ENCODE results near the gene UCP3. TPM values are rescaled to one million over a fixed set of nuclear protein-coding genes. Genes with fewer than 3 reads are reported as not detected.

UCP3 gene
- total and polyA plus RNA-seq, 4 donors, result 0.07 to 1.3 (median 0.34) TPM

DNA sequence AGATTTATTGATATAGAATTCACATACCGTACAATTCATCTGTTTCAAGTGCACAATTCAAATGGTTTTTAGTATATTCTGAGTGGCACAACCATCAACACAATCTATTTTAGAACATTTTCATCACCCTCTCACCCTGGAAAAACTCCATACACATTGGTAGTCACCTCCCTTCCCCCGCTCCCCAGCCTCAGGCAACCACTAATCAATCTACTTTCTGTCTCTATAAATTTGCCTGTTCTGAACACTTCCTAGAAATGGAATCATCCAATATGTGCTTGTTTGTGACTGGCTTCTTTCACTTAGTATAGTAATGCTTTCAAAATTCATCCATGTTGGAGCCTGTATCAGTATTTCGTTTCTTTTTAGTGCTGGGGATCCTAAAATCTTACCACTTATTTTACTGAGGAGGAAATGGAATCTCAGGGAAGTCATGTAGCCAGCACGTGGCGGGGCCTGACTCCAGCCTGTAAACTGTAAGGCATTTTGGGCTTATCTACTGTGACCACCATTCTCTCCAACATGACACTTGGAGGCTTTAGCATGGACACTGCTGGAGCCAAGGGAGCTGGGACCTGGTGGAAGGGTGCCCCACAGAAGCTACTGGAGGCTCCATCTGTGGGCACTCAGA is 905 bp upstream of the UCP3 start:
- Histone ChIP-seq H3K4me1 (ENCODE audit: control insufficient read depth in 4 of 4, insufficient read depth in 4 of 4, low read length in 3 of 4) (peaks cover 0 to 5% (median 3%) of the 10 kb centered on the region in 4 donors), H3K9me3 (ENCODE audit: control insufficient read depth in 4 of 4, low read length in 3 of 4) (no peaks in the 10 kb centered on the region), H3K27me3 (ENCODE audit: control insufficient read depth in 4 of 4, insufficient read depth in 4 of 4, low read length in 3 of 4) (no peaks in the 10 kb centered on the region), H3K9ac (ENCODE audit: low read depth in 1 of 2, low read length in 2 of 2) (no peak overlapping the region), H3K27ac (ENCODE audit: low read depth in 1 of 2, low read length in 2 of 2) (no peak overlapping the region), H3K4me3 (ENCODE audit: low read depth in 1 of 3, low read length in 3 of 3) (no peak overlapping the region), H3K36me3 (ENCODE audit: control insufficient read depth in 4 of 4, insufficient read depth in 3 of 4, low read depth in 1 of 4, low read length in 3 of 4) (no peaks in the 10 kb centered on the region)
- TF ChIP-seq GABPA (IDR thresholded peaks at IDR 0.05 in 1 of 2, conservative IDR thresholded peaks at IDR 0.05 in 1 of 2), result no peak
- no peak for TF ChIP-seq HNF4G (IDR thresholded peaks at IDR 0.05)
- no peak for TF ChIP-seq RXRA (IDR thresholded peaks at IDR 0.05)
- TF ChIP-seq FOXA1 (IDR thresholded peaks at IDR 0.05), result no peak
- TF ChIP-seq, protein P1, sequence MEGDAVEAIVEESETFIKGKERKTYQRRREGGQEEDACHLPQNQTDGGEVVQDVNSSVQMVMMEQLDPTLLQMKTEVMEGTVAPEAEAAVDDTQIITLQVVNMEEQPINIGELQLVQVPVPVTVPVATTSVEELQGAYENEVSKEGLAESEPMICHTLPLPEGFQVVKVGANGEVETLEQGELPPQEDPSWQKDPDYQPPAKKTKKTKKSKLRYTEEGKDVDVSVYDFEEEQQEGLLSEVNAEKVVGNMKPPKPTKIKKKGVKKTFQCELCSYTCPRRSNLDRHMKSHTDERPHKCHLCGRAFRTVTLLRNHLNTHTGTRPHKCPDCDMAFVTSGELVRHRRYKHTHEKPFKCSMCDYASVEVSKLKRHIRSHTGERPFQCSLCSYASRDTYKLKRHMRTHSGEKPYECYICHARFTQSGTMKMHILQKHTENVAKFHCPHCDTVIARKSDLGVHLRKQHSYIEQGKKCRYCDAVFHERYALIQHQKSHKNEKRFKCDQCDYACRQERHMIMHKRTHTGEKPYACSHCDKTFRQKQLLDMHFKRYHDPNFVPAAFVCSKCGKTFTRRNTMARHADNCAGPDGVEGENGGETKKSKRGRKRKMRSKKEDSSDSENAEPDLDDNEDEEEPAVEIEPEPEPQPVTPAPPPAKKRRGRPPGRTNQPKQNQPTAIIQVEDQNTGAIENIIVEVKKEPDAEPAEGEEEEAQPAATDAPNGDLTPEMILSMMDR (IDR thresholded peaks at IDR 0.05; ENCODE audit: low read depth, low read length, missing input control), result no peak
- TF ChIP-seq, protein P2, sequence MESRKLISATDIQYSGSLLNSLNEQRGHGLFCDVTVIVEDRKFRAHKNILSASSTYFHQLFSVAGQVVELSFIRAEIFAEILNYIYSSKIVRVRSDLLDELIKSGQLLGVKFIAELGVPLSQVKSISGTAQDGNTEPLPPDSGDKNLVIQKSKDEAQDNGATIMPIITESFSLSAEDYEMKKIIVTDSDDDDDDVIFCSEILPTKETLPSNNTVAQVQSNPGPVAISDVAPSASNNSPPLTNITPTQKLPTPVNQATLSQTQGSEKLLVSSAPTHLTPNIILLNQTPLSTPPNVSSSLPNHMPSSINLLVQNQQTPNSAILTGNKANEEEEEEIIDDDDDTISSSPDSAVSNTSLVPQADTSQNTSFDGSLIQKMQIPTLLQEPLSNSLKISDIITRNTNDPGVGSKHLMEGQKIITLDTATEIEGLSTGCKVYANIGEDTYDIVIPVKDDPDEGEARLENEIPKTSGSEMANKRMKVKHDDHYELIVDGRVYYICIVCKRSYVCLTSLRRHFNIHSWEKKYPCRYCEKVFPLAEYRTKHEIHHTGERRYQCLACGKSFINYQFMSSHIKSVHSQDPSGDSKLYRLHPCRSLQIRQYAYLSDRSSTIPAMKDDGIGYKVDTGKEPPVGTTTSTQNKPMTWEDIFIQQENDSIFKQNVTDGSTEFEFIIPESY (IDR thresholded peaks at IDR 0.05), result no peak
- no peak for TF ChIP-seq FOXA2 (IDR thresholded peaks at IDR 0.05)
- WGBS, result 95% methylated on average over 5 of the region's 5 CpGs
- DNase-seq (ENCODE audit: low spot score), result no peak

DNA sequence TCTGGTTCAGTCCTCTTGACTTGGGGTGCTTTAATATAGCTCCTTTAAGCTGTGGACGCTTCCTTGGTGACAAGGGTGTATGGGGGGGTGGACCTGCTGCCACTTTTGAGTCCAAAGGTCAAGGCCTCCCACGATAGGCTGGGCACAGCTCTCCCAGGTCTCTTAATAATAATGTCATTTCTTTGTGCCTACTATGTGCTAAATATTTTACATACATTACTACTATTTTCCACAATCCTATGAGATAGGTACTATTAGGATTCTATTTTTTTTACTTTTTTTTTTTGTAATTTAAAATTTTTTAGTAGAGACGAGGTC is 304 bp upstream of the UCP3 start:
- no peaks in the 10 kb centered on the region for H3K27me3 ChIP-seq (ENCODE audit: control insufficient read depth in 4 of 4, insufficient read depth in 4 of 4, low read length in 3 of 4)
- TF ChIP-seq, protein P3, sequence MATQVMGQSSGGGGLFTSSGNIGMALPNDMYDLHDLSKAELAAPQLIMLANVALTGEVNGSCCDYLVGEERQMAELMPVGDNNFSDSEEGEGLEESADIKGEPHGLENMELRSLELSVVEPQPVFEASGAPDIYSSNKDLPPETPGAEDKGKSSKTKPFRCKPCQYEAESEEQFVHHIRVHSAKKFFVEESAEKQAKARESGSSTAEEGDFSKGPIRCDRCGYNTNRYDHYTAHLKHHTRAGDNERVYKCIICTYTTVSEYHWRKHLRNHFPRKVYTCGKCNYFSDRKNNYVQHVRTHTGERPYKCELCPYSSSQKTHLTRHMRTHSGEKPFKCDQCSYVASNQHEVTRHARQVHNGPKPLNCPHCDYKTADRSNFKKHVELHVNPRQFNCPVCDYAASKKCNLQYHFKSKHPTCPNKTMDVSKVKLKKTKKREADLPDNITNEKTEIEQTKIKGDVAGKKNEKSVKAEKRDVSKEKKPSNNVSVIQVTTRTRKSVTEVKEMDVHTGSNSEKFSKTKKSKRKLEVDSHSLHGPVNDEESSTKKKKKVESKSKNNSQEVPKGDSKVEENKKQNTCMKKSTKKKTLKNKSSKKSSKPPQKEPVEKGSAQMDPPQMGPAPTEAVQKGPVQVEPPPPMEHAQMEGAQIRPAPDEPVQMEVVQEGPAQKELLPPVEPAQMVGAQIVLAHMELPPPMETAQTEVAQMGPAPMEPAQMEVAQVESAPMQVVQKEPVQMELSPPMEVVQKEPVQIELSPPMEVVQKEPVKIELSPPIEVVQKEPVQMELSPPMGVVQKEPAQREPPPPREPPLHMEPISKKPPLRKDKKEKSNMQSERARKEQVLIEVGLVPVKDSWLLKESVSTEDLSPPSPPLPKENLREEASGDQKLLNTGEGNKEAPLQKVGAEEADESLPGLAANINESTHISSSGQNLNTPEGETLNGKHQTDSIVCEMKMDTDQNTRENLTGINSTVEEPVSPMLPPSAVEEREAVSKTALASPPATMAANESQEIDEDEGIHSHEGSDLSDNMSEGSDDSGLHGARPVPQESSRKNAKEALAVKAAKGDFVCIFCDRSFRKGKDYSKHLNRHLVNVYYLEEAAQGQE (IDR thresholded peaks at IDR 0.05), result no peak
- TF ChIP-seq HNF4G (IDR thresholded peaks at IDR 0.05) (no peak), HNF4A (conservative IDR thresholded peaks at IDR 0.05) (peak in 1 of 2 donors; percentile 16)
- peaks cover 0 to 5% (median 3%) of the 10 kb centered on the region in 4 donors for H3K4me1 ChIP-seq (ENCODE audit: control insufficient read depth in 4 of 4, insufficient read depth in 4 of 4, low read length in 3 of 4)
- DNase-seq (ENCODE audit: low spot score), result no peak
- no peak overlapping the region for H3K9ac ChIP-seq (ENCODE audit: low read depth in 1 of 2, low read length in 2 of 2)
- no peak overlapping the region for H3K27ac ChIP-seq (ENCODE audit: low read depth in 1 of 2, low read length in 2 of 2)
- H3K36me3 ChIP-seq (ENCODE audit: control insufficient read depth in 4 of 4, insufficient read depth in 3 of 4, low read depth in 1 of 4, low read length in 3 of 4), result no peaks in the 10 kb centered on the region
- no peak overlapping the region for H3K4me3 ChIP-seq (ENCODE audit: low read depth in 1 of 3, low read length in 3 of 3)
- H3K9me3 ChIP-seq (ENCODE audit: control insufficient read depth in 4 of 4, low read length in 3 of 4), result no peaks in the 10 kb centered on the region
- 83% methylated on average over 3 of the region's 3 CpGs for WGBS
